ENCODE results near the gene SRP68.

Gene SRP68

DNA sequence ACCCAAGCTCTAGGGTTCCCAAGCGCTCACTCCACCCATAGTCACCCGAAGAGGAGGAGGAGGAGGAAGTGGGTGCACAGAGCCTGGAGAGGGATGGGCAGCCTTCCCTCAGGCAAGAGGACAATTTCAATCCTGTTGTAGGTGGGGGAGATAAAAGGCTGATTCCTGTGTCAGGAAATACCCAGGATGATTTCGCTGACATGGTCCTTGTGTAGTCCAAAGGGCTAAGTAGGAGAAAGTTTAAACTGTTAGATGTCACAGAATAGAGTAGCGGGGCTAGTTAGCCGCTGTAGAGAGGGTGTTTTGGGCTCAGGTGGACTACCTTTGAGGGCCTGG, 32.5 kb upstream of the SRP68 start:
- H3K9ac ChIP-seq (ENCODE audit: insufficient read length): no peak overlapping the region
- TF ChIP-seq EZH2 (IDR thresholded peaks at IDR 0.05) (no peak), POLR2AphosphoS5 (IDR thresholded peaks at IDR 0.05; ENCODE audit: borderline replicate concordance, low read depth, low read length) (no peak), FOXP2 (optimal IDR thresholded peaks at IDR 0.05; ENCODE audit: control extremely low read depth, extremely low read length, insufficient read depth) (no peak)
- no peak for DNase-seq (ENCODE audit: low read depth, low spot score)
- H3K4me3 ChIP-seq: no peak overlapping the region
- no peaks in the 10 kb centered on the region for H3K9me3 ChIP-seq (ENCODE audit: low read depth, low read length)
- no peak overlapping the region for H3K27ac ChIP-seq
- H3K36me3 ChIP-seq (ENCODE audit: insufficient read depth, low read length): peaks cover 15% of the 10 kb centered on the region

DNA sequence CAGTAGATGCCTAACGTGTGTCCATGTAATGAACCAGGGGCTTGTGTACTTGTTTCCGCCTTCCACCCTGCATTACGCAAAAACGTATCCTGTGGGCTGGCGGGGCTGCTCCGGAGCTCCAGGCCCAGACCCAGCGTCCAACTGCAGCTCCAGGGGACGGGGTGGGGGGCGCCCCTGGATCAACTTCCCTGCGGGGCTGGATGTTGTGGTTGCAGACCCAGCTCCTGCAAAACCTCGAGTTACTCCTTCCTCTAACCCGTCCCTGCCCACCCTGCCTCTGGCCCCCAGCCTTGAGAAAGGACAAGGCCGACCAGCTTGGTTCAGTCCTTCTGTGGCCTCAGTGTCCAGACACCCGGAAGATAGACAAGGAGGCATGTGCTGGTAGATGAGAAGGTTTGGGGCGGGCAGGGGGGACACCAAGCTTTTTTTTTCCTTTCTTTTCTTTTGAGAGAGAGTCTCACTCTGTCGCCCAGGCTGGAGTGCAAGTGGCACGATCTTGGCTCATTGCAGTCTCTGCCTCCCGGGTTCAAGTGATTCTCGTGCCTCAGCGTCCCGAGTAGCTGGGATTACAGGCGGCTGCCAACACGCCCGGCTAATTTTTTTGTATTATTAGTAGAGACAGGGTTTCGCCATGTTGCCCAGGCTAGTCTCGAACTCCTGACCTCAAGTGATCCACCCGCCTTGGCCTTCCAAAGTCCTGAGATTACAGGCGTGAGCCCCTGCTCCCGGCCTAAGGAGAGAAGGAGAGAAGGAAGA, 32.0 kb upstream of the SRP68 start:
- Histone ChIP-seq H3K36me3 (ENCODE audit: insufficient read depth, low read length) (peaks cover 21% of the 10 kb centered on the region), H3K9ac (ENCODE audit: insufficient read length) (peak overlapping the region; percentile 76), H3K4me3 (peak overlapping the region; percentile 95), H3K9me3 (ENCODE audit: low read depth, low read length) (no peaks in the 10 kb centered on the region), H3K27ac (peak overlapping the region; percentile 69)
- TF ChIP-seq EZH2 (IDR thresholded peaks at IDR 0.05) (no peak), FOXP2 (optimal IDR thresholded peaks at IDR 0.05; ENCODE audit: control extremely low read depth, extremely low read length, insufficient read depth) (no peak), POLR2AphosphoS5 (IDR thresholded peaks at IDR 0.05; ENCODE audit: borderline replicate concordance, low read depth, low read length) (no peak)
- no peak for DNase-seq (ENCODE audit: low read depth, low spot score)

DNA sequence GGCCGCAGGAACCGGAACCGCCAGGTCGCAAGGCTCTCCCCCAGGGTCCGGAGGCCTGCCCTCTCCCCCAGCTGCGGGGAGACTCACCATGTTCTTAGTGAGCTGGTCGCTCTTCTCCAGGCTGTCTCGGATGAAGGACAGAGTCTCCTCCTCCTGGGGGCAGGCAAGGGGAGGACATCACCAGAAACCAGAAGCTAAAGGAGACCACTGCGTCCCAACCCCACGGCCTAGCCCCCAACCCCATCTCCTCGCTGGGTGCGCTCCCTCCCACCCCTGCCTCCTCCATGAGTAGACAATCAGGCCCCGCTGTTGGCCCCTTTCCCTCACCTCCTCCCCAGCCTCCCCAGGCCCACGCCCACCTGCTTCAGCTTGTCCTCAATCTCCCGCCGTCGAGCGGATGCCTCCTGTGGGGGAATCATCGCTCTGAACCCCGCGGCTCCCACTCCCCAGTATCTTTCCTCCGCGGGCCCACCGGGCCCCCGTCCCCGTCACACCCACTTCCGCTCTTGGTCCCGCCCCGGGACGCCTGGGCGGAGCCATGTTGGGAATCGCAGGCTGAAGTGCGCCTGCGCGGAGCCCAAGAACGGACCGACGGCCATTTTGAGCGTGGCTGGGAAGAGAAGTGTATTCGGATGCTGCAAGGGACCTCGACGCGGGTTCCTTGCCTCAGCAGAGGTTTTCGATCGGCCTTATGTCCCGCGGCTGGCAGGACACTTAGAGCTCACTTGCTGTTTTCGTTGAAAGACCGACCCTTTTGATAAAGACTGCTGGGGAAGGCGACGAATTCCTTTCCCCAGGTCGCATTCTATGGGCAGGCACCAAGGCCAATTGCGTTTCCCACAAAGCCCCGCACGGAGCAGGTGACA, 31.2 kb upstream of the SRP68 start, which contains the start of gene EXOC7:
Gene EXOC7, minus strand, starts transcription at position 514 of the 866 bp plus-strand sequence. Its CDS starts 95 bp downstream, at position 419.
- peak within 1 kb of the TSS; percentile 95 for H3K4me3 ChIP-seq
- H3K27ac ChIP-seq: peak within 1 kb of the TSS; percentile 69
- peak within 1 kb of the TSS; percentile 76 for H3K9ac ChIP-seq (ENCODE audit: insufficient read length)
- H3K36me3 ChIP-seq (ENCODE audit: insufficient read depth, low read length): peaks cover 23% of the 10 kb centered on the region
- no peaks in the 10 kb centered on the region for H3K9me3 ChIP-seq (ENCODE audit: low read depth, low read length)
- TF ChIP-seq POLR2AphosphoS5 (IDR thresholded peaks at IDR 0.05; ENCODE audit: borderline replicate concordance, low read depth, low read length) (peak; percentile 89), FOXP2 (optimal IDR thresholded peaks at IDR 0.05; ENCODE audit: control extremely low read depth, extremely low read length, insufficient read depth) (no peak), EZH2 (IDR thresholded peaks at IDR 0.05) (no peak)
- DNase-seq (ENCODE audit: low read depth, low spot score): no peak

GRCh38 chr17:76102944-76103273, 30.6 kb upstream of the SRP68 start:
- Histone ChIP-seq H3K4me3 (peak overlapping the region; percentile 95), H3K9me3 (ENCODE audit: low read depth, low read length) (no peaks in the 10 kb centered on the region), H3K9ac (ENCODE audit: insufficient read length) (peak overlapping the region; percentile 76), H3K27ac (no peak overlapping the region), H3K36me3 (ENCODE audit: insufficient read depth, low read length) (peaks cover 24% of the 10 kb centered on the region)
- DNase-seq (ENCODE audit: low read depth, low spot score): no peak
- TF ChIP-seq POLR2AphosphoS5 (IDR thresholded peaks at IDR 0.05; ENCODE audit: borderline replicate concordance, low read depth, low read length) (no peak), FOXP2 (optimal IDR thresholded peaks at IDR 0.05; ENCODE audit: control extremely low read depth, extremely low read length, insufficient read depth) (no peak), EZH2 (IDR thresholded peaks at IDR 0.05) (no peak)

GRCh38 chr17:76097716-76098295, 25.5 kb upstream of the SRP68 start:
- peaks cover 58% of the 10 kb centered on the region for H3K36me3 ChIP-seq (ENCODE audit: insufficient read depth, low read length)
- H3K4me3 ChIP-seq: no peak overlapping the region
- no peak for DNase-seq (ENCODE audit: low read depth, low spot score)
- H3K9me3 ChIP-seq (ENCODE audit: low read depth, low read length): no peaks in the 10 kb centered on the region
- TF ChIP-seq FOXP2 (optimal IDR thresholded peaks at IDR 0.05; ENCODE audit: control extremely low read depth, extremely low read length, insufficient read depth): no peak
- no peak for TF ChIP-seq POLR2AphosphoS5 (IDR thresholded peaks at IDR 0.05; ENCODE audit: borderline replicate concordance, low read depth, low read length)
- no peak for TF ChIP-seq EZH2 (IDR thresholded peaks at IDR 0.05)
- no peak overlapping the region for H3K9ac ChIP-seq (ENCODE audit: insufficient read length)
- no peak overlapping the region for H3K27ac ChIP-seq

- TF ChIP-seq FOXP2 (optimal IDR thresholded peaks at IDR 0.05; ENCODE audit: control extremely low read depth, extremely low read length, insufficient read depth) (no peak), EZH2 (IDR thresholded peaks at IDR 0.05) (no peak), POLR2AphosphoS5 (IDR thresholded peaks at IDR 0.05; ENCODE audit: borderline replicate concordance, low read depth, low read length) (no peak)
- DNase-seq (ENCODE audit: low read depth, low spot score): no peak
- H3K9ac ChIP-seq (ENCODE audit: insufficient read length): no peak overlapping the region
- H3K4me3 ChIP-seq: no peak overlapping the region
- no peaks in the 10 kb centered on the region for H3K9me3 ChIP-seq (ENCODE audit: low read depth, low read length)
- H3K36me3 ChIP-seq (ENCODE audit: insufficient read depth, low read length): peaks cover 47% of the 10 kb centered on the region
- no peak overlapping the region for H3K27ac ChIP-seq
These were observed 23.6 kb upstream of the SRP68 start for GRCh38 chr17:76095943-76096342.

DNA sequence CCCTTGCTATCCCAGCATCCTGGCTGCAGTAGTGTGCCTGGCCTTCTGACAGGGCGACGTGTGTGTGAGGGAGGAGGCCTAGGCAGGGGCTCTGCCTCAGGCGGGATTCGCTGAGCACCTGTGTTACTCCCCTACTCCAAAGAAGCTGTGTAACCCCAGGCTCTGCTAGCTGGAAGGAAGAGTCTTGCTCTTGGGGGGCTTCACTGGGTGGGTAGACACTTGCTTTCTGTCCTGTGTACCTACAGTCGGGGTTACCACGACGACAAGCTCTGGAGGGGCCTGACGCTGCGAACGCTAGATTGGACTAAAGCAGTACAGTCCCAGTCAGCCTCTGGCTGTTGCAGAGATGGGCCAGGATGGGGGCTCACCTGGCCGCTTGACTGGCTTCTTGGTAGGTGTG, 21.7 kb upstream of the SRP68 start:
- no peak for TF ChIP-seq POLR2AphosphoS5 (IDR thresholded peaks at IDR 0.05; ENCODE audit: borderline replicate concordance, low read depth, low read length)
- H3K36me3 ChIP-seq (ENCODE audit: insufficient read depth, low read length): peaks cover 40% of the 10 kb centered on the region

More for the DNA sequence above, 21.7 kb upstream of the SRP68 start:
- H3K9me3 ChIP-seq (ENCODE audit: low read depth, low read length): no peaks in the 10 kb centered on the region
- H3K27ac ChIP-seq: no peak overlapping the region
- no peak overlapping the region for H3K9ac ChIP-seq (ENCODE audit: insufficient read length)
- no peak for DNase-seq (ENCODE audit: low read depth, low spot score)
- no peak overlapping the region for H3K4me3 ChIP-seq
